HUES48 (cell line): Measurements from ENCODE around the gene NASP.

ENCODE experiments used
- H3K27ac ChIP-seq: one replicate; pipeline ENCODE4 v1.7.0; 2013; ENCODE audit warnings: low read depth, low read length, inconsistent platforms
- H3K27me3 ChIP-seq: 2 replicates; pipeline ENCODE4 v1.6.1; 2013; ENCODE audit warnings: mild to moderate bottlenecking, low read length; ENCODE audit not compliant: control insufficient read depth, insufficient read depth
- H3K36me3 ChIP-seq: 2 replicates; pipeline ENCODE4 v1.6.1; 2013; ENCODE audit warnings: low read length; ENCODE audit not compliant: control insufficient read depth, insufficient read depth
- H3K4me1 ChIP-seq: 2 replicates; pipeline ENCODE4 v1.6.1; 2013; ENCODE audit warnings: mild to moderate bottlenecking, low read length; ENCODE audit not compliant: control insufficient read depth, insufficient read depth
- H3K4me3 ChIP-seq: 2 replicates; pipeline ENCODE4 v1.5.1; 2013; ENCODE audit warnings: mild to moderate bottlenecking, low read depth, low read length
- H3K9ac ChIP-seq: 2 replicates; pipeline ENCODE4 v1.6.1; 2013; ENCODE audit warnings: mild to moderate bottlenecking, low read depth, low read length, moderate library complexity
- H3K9me3 ChIP-seq: 2 replicates; pipeline ENCODE4 v1.6.1; 2013; ENCODE audit warnings: low read length; ENCODE audit not compliant: control insufficient read depth, insufficient read depth

NASP gene

DNA sequence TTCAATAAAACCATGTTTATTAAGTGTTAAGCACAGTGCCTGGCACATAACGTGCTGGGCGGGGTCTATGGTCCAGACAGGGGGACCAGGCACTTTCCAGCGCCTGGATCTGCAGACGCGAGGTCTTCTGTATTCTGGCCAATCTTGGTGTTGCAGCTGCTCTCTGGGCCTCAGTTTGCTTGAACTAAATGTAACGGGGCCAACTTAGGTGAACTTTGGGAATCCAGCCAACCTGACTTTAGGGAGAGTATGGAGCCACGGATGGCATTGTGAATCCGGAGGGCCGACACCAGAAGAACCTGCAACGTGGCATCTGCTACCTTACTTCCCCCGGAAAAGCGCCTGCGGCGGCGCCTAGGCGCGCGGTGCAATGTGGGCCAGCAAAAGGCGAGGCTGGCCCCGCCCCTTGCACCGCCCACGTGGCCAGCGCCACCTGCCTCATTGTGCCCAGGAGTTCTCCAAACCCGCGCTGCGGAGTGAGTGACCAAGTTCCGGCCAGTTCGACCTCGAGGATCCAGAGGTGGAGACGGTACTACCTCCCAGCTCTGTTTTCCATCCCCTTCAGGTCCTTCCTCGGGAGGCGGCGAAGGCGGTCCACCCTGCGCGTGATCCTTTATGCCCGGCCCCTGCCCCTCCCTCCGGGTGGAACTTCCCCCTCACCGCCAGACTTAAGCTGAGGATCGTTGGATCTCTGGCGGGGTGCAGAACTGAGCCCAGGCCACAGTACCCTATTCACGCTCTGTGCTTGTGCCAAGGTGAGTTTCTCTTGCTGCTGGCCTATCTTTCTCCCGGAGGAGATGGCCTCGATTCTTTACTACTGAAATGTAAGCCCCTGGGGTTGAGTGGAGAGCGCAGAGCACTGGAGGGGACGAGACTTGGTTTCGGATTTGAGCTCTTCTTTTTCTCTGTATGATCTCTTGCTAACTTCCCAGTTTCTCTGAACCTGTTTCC is 33.2 kb upstream of the NASP start, which contains the start of gene AKR1A1:
TSS of gene AKR1A1 (plus strand) at position 426 of the 951 bp plus-strand sequence. CDS start 10,969 bp downstream, outside the sequence.
- Histone ChIP-seq H3K9me3 (no peaks in the 10 kb centered on the region), H3K36me3 (peaks cover 36% of the 10 kb centered on the region), H3K27ac (peak within 1 kb of the TSS; percentile 88), H3K9ac (peak within 1 kb of the TSS; percentile 94), H3K4me3 (peak within 1 kb of the TSS; percentile 89), H3K4me1 (peaks cover 6% of the 10 kb centered on the region; the same call in 1 of the 2 replicates), H3K27me3 (no peaks in the 10 kb centered on the region)

DNA sequence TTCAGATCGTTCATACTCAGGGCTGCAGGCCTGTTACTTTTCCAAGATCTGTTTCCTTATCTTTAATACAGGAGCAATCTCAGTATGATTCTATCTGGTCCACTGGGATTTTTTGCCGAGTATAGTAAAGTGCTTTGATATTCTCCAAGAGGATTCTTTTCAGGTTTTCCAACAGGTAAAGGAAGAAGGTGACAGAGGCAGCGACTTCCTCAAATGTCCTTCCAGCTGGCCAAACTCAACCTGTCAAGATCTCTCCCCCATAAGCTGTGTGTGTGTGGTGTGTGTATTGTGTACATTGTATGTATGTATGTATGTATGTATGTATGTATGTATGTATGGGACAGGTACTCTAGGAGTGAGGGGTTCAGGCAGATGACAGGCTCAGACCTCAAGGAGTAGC is 32.2 kb upstream of the NASP start:
- Histone ChIP-seq H3K27ac (no peak overlapping the region), H3K36me3 (peaks cover 42% of the 10 kb centered on the region), H3K4me1 (peaks cover 6% of the 10 kb centered on the region; the same call in 1 of the 2 replicates), H3K27me3 (no peaks in the 10 kb centered on the region), H3K9me3 (no peaks in the 10 kb centered on the region), H3K9ac (peak overlapping the region; percentile 94), H3K4me3 (peak overlapping the region; percentile 89)

DNA sequence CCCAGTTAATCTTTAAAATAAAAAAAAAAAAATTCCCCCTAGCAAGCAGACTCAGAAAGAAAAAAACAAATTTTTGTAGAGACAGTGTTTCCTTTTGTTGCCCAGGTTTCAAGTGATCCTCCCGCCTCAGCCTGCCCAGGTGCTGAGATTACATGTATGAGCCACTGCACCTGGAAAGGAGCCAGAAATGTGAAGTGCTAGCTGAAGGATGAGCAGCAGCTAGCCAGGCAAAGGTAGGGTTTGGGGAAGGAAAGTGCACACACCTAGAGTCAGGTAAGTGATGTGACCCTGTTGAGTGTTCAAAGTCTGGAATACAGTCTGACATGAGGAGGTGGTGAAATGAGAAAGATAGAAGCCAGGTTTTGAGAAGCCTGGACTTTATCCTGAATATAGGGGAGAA is 31.5 kb upstream of the NASP start:
- Histone ChIP-seq H3K4me1 (peaks cover 6% of the 10 kb centered on the region; the same call in 1 of the 2 replicates), H3K9ac (no peak overlapping the region), H3K36me3 (peaks cover 45% of the 10 kb centered on the region), H3K4me3 (peak overlapping the region; percentile 89), H3K27ac (no peak overlapping the region), H3K27me3 (no peaks in the 10 kb centered on the region), H3K9me3 (no peaks in the 10 kb centered on the region)

DNA sequence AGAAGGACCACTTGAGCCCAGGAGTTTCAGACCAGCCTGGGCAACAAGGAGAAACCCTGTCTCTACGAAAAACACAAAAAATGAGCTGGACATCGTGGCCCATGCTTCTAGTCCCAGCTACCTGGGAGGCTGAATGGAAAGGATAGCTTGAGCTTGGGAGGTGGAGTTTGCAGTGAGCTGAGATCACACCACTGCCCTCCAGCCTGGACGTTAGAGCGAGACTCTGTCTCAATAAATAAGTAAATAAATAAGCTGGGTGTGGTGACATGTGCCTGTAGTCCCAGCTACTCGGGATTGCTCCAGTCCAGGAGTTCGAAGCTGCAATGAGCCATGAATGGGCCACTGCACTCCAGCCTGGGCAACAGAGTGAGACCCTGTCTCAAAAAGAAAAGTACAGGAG is 29.6 kb upstream of the NASP start:
- peaks cover 57% of the 10 kb centered on the region for H3K36me3 ChIP-seq
- peaks cover 6% of the 10 kb centered on the region; the same call in 1 of the 2 replicates for H3K4me1 ChIP-seq
- H3K27ac ChIP-seq, result no peak overlapping the region
- no peaks in the 10 kb centered on the region for H3K27me3 ChIP-seq
- H3K4me3 ChIP-seq, result no peak overlapping the region
- H3K9ac ChIP-seq, result no peak overlapping the region
- H3K9me3 ChIP-seq, result no peaks in the 10 kb centered on the region

DNA sequence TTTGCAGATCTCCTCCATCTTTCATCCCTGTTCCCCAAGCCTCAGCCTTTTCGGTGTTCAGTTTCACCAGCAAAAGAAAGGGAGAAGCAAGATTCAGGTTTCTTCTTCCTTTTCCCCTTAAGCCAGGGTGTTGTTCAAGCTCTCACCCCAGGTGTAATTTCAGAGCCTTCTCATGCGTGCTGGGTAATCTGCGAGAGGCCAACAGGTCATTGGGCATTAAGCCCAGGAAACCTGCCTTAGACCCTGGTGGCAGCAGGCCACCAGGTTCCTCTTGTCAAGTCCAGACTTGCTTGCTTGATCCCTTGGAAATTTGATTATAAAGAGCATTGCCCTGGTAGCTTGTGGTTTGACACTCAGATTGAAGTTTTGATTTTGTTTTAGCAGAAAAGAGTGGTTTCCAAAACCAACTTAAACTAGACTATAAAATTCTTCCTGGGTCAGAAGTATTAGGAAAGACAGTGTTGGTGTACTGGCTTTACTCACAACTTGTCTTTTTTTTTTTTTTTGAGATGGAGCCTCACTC is 26.4 kb upstream of the NASP start:
- peaks cover 71% of the 10 kb centered on the region for H3K36me3 ChIP-seq

DNA sequence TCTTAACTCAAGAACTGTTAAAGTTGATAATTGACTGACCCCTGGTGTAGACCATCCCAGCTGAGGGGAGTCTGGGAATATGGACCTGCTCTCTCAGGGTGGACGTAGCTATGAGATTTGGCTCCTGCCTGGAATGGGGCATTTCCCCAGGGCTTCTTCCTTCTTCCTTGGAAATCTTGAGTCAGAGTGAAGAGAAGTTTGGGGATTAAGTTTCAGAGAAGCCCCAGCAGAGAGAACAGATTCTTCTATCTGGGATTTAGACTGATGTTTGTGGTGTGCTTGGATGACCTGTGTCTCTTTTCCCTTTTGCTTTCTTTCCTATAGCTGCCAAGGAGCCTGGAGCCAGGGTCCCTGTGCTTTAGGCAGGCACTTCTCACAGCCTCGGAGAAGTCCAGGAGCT is 20.0 kb upstream of the NASP start:
- no peak overlapping the region for H3K27ac ChIP-seq
- no peaks in the 10 kb centered on the region for H3K4me1 ChIP-seq
- peaks cover 78% of the 10 kb centered on the region for H3K36me3 ChIP-seq
- H3K27me3 ChIP-seq, result no peaks in the 10 kb centered on the region
- H3K4me3 ChIP-seq, result no peak overlapping the region
- no peaks in the 10 kb centered on the region for H3K9me3 ChIP-seq
- no peak overlapping the region for H3K9ac ChIP-seq

More for the DNA sequence above, 26.4 kb upstream of the NASP start:
- Histone ChIP-seq H3K4me1 (no peaks in the 10 kb centered on the region), H3K9me3 (no peaks in the 10 kb centered on the region), H3K4me3 (no peak overlapping the region), H3K27me3 (no peaks in the 10 kb centered on the region), H3K27ac (no peak overlapping the region), H3K9ac (no peak overlapping the region)

DNA sequence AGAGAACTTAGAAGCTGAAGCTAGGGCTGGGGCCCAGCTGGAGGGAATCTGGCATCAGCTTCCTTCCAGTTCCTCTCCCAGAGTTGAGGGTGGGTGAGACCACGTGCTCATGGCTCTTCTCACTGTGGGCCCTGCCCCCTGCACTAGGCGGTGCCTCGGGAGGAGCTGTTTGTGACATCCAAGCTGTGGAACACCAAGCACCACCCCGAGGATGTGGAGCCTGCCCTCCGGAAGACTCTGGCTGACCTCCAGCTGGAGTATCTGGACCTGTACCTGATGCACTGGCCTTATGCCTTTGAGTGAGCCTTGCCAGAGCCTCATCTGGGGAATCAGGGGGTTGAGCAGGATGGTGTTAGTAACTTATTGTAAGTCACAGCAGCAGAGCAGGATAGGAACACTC is 17.1 kb upstream of the NASP start:
- Histone ChIP-seq H3K36me3 (peaks cover 79% of the 10 kb centered on the region), H3K4me3 (no peak overlapping the region), H3K9me3 (no peaks in the 10 kb centered on the region), H3K27ac (no peak overlapping the region), H3K4me1 (no peaks in the 10 kb centered on the region), H3K27me3 (no peaks in the 10 kb centered on the region), H3K9ac (no peak overlapping the region)

DNA sequence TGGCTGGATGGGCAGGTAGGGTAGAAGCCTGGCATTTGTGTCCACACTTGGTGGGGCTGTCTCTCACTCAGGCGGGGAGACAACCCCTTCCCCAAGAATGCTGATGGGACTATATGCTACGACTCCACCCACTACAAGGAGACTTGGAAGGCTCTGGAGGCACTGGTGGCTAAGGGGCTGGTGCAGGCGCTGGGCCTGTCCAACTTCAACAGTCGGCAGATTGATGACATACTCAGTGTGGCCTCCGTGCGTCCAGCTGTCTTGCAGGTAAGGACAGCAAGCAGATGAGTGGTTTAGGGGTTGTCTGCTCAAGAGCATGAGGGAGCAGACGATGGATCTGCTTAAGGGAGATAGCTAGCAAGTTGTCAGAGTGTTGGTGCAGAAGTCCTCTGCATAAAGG is 15.9 kb upstream of the NASP start:
- H3K36me3 ChIP-seq, result peaks cover 69% of the 10 kb centered on the region
- H3K27me3 ChIP-seq, result no peaks in the 10 kb centered on the region
- H3K27ac ChIP-seq, result no peak overlapping the region
- peaks cover 3% of the 10 kb centered on the region for H3K4me1 ChIP-seq
- H3K4me3 ChIP-seq, result no peak overlapping the region
- no peaks in the 10 kb centered on the region for H3K9me3 ChIP-seq
- H3K9ac ChIP-seq, result no peak overlapping the region

DNA sequence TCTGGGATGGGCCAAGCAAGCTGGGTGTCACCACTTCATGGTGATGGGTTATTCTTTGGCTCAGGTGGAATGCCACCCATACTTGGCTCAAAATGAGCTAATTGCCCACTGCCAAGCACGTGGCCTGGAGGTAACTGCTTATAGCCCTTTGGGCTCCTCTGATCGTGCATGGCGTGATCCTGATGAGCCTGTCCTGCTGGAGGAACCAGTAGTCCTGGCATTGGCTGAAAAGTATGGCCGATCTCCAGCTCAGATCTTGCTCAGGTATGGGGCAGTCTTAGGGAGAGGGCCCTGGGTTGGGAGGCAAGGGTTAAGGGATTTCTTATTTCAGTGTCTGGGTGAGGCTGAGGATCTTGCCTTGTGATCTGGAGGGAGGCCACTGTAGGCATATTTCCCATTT is 15.4 kb upstream of the NASP start:
- Histone ChIP-seq H3K9me3 (no peaks in the 10 kb centered on the region), H3K36me3 (peaks cover 65% of the 10 kb centered on the region), H3K27me3 (no peaks in the 10 kb centered on the region), H3K4me1 (peaks cover 7% of the 10 kb centered on the region), H3K27ac (no peak overlapping the region), H3K4me3 (no peak overlapping the region), H3K9ac (no peak overlapping the region)

DNA sequence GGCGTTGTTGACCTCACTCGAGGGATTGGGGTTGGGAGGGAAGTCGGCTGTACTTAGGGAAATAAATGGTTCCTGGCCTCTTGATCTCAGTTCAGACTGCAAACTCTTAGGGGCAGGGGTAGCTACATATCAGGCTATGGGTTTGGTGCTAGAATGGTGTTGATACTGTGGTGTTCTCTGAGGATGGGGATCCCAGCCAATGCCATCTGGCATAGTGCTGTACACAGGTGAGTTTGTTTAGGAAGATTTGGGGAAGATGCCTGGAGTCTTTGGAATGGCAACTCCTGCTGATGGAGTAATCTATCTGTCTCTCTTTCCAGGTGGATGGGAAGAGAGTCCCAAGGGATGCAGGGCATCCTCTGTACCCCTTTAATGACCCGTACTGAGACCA is 14.3 kb upstream of the NASP start:
- Histone ChIP-seq H3K9ac (no peak overlapping the region), H3K27ac (no peak overlapping the region), H3K27me3 (no peaks in the 10 kb centered on the region), H3K4me1 (peaks cover 13% of the 10 kb centered on the region), H3K4me3 (no peak overlapping the region), H3K36me3 (peaks cover 55% of the 10 kb centered on the region), H3K9me3 (no peaks in the 10 kb centered on the region)

DNA sequence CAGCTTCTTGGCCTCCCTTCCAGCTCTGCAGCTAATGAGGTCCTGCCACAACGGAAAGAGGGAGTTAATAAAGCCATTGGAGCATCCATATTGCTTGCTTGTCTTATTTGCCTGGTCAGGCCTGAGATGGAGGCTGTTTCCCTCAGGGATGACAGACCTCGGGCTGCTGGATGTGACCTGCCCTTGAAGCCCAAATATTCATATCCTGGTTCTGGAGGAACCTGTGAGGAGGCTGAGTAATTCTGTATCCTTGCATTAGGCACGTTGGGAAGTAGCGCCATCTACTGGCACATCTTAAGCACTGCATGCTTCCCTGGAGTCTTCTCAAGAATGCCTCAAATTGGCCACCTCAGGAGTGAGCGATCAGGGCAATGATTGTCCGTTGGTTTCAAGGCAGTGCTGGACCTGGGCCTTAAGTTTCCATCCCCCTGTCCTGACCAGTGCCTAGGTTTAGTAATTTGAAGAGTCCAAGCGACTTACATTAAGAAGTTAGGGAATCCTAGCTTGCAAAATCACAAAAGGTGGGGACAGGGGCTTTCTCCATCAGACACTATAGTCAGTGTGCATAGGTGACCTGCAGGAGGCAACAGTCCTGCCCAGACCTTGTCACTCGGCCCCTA is 13.8 kb upstream of the NASP start:
- Histone ChIP-seq H3K4me3 (no peak overlapping the region), H3K36me3 (peaks cover 55% of the 10 kb centered on the region), H3K9me3 (no peaks in the 10 kb centered on the region), H3K4me1 (peaks cover 13% of the 10 kb centered on the region), H3K27ac (no peak overlapping the region), H3K27me3 (no peaks in the 10 kb centered on the region), H3K9ac (no peak overlapping the region)
